Thoracic aorta endothelial cell (primary cell): ENCODE measurements around the gene TAB3. TPM values are rescaled to one million over a fixed set of nuclear protein-coding genes. Genes with fewer than 3 reads are reported as not detected.

Source experiments
- total RNA-seq: library from RNA; depleted of rRNA; stranded (reverse); fragments of >200 nt; gene quantifications from 2 replicates; pipeline ENCODE4 v1.2.3, GENCODE V29; 2012

Gene TAB3
- 19.7 and 23.3 TPM in 2 replicates for total RNA-seq

DNA sequence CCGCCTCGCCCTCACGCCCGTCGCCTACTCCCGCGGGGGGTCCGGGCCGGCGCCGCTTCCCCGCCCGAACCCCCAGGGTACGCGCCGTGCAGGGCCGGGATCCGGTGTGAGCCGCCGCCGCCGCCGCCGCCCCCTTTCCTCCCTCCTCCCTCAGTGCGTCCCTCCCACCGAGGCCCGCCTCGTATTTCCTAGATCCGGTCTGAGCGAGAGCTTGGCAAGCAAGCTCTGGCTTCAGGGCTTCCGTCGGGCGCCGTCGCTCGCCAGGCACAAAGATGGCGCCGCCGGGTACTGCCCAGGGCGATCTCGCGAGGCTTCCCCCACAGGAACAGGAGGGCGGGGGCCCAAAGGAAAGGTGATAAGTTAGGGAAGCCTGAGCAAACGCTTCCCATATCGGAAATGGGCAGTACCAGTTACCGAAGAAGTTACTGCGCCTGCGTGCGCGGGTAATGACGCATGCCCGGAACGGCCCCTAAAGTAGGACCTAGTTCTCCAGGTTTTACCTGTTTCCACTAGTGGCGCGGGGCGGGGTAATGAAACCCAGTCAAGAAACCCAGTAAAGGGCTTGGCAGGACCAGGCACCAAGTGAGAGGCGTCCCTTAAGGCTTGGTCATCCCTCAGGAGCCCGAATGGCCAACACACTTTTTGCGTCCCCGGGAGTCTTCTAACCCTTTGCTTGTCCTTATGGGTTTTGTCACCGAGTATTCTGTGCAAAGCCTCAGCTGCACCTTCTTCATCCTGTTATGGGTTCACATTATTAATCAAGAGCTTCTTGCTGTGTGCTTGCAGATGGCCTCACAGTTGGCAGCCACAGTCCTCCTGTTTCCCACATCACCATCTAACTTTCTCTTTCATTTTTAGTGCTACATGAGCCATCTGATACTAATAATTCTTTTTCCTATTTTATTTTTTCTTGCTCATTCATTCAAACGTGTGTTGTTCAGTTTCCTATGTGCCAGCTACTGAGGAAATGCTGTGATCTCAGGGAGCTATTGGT, at the start of gene TAB3:
Gene TAB3 (minus strand): TSS at position 108 of the 994 bp plus-strand sequence. CDS start 29,666 bp downstream, outside the sequence.

Other genes with a start within 250 kb of the TAB3 start
- 9.0 and 13.3 TPM in 2 replicates for gene GK, start 235.8 kb downstream of the TAB3 start, total RNA-seq
- gene FTHL17, start 182.8 kb upstream of the TAB3 start, total RNA-seq: not detected in 2 replicates